Measurements from ENCODE around the gene SPRR2D.

- TF ChIP-seq POLR2A (IDR thresholded peaks at IDR 0.05) (no peak), CTCF (IDR thresholded peaks at IDR 0.05) (no peak), POLR2AphosphoS5 (IDR thresholded peaks at IDR 0.05) (no peak)
These were observed 18.2 kb upstream of the SPRR2D start for GRCh38 chr1:153058826-153059784.

Measured in prostate gland (tissue), 2 donors.